Uterus (tissue), 2 donors: ENCODE results near the gene ASCC1.
"Not testable (repeated sequence)": the region's sequence is repeated elsewhere in the genome, so short reads cannot be mapped to it uniquely, and the experiment has no call there.

ENCODE experiments used
- POLR2A ChIP-seq, 2 donors: fragments of 450-650 bp; IDR thresholded peaks; one replicate each; pipeline ENCODE4 v1.6.1; 2016; ENCODE audit warnings: antibody characterized with exemption in 2 of 2, mild to moderate bottlenecking in 1 of 2, moderate library complexity in 1 of 2
- TF ChIP-seq, protein P1 (sequence below), 4 experiments: fragments of 200-600 bp in 2 of 4; fragments of 450-650 bp in 2 of 4; sonication (generic) in 2 of 4; IDR thresholded peaks; one replicate each; pipeline ENCODE4 v1.5.1; 2016 to 2019; ENCODE audit warnings: antibody characterized with exemption in 4 of 4, mild to moderate bottlenecking in 2 of 4, moderate library complexity in 1 of 4

DNA sequence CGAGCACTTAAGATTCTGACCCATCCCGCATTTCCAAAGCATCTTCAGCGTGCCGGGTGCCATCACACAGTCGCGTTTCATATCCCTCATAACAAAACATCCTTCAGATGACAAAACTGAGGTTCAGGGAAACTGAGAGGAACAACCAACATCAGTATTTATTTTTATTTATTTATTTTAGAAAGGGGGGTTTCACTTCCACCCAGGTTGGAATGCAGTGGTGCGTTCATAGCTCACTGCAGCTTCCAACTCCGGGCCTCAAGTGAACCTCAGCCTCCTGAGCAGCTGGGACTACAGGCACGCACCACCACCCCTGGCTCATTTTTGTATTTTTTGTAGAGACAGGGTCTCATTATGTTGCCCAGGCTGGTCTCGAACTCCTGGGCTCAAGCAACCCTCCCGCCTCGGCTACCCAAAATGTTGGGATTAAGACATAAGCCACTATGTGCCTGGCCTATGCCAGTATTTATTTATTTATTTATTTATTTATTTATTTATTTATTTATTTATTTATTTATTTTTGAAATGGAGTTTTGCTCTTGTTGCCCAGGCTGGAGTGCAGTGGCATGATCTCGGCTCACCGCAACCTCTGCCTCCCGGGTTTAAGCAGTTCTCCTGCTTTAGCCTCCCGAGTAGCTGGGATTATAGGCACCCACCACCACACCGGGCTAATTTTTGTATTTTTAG is 33.2 kb upstream of the ASCC1 start:
- TF ChIP-seq, protein P1, sequence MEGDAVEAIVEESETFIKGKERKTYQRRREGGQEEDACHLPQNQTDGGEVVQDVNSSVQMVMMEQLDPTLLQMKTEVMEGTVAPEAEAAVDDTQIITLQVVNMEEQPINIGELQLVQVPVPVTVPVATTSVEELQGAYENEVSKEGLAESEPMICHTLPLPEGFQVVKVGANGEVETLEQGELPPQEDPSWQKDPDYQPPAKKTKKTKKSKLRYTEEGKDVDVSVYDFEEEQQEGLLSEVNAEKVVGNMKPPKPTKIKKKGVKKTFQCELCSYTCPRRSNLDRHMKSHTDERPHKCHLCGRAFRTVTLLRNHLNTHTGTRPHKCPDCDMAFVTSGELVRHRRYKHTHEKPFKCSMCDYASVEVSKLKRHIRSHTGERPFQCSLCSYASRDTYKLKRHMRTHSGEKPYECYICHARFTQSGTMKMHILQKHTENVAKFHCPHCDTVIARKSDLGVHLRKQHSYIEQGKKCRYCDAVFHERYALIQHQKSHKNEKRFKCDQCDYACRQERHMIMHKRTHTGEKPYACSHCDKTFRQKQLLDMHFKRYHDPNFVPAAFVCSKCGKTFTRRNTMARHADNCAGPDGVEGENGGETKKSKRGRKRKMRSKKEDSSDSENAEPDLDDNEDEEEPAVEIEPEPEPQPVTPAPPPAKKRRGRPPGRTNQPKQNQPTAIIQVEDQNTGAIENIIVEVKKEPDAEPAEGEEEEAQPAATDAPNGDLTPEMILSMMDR (IDR thresholded peaks at IDR 0.05) = not testable (repeated sequence)
- TF ChIP-seq POLR2A (IDR thresholded peaks at IDR 0.05) = not testable (repeated sequence)
